Measurements from ENCODE around the gene NFE2.
"Not testable (repeated sequence)": the region's sequence is repeated elsewhere in the genome, so short reads cannot be mapped to it uniquely, and the experiment has no call there.

The NFE2 gene

GRCh38 chr12:54321363-54321762 lies 20.5 kb upstream of the NFE2 start:
- Histone ChIP-seq H2BK5ac (ENCODE audit: low read length) (no peak overlapping the region), H3K4me1 (ENCODE audit: control insufficient read depth, low read depth, low read length) (no peaks in the 10 kb centered on the region), H3K4ac (ENCODE audit: low read depth, low read length) (no peak overlapping the region), H4K8ac (ENCODE audit: low read depth, low read length) (no peak overlapping the region), H3K9ac (ENCODE audit: low read length) (no peak overlapping the region), H2BK15ac (replicated peaks; ENCODE audit: low read depth) (no peak overlapping the region), H3K36me3 (ENCODE audit: control insufficient read depth, insufficient read depth, low read length) (no peaks in the 10 kb centered on the region), H3K79me1 (ENCODE audit: low read length) (no peaks in the 10 kb centered on the region), H2AK5ac (ENCODE audit: low read length) (no peak overlapping the region), H3K18ac (ENCODE audit: low read length) (no peak overlapping the region), H2BK120ac (ENCODE audit: low read depth, low read length) (no peak overlapping the region), H3K56ac (ENCODE audit: low read length) (no peak overlapping the region), H3K27me3 (ENCODE audit: insufficient read depth, low read length, poor library complexity) (no peaks in the 10 kb centered on the region), H3K4me3 (ENCODE audit: low read length) (no peak overlapping the region), H3K4me2 (ENCODE audit: low read length) (no peak overlapping the region), H3K23ac (ENCODE audit: low read length) (no peak overlapping the region), H3K79me2 (ENCODE audit: control insufficient read depth, insufficient read depth, low read length) (peaks cover 3% of the 10 kb centered on the region), H4K5ac (ENCODE audit: low read length) (no peak overlapping the region), H3K27ac (ENCODE audit: low read depth, low read length) (no peak overlapping the region)
- no CpG with 5 or more reads among the region's 5 CpGs for WGBS (ENCODE audit: extremely low coverage, insufficient coverage, low lambda C conversion rate)
- no peak for DNase-seq

DNA sequence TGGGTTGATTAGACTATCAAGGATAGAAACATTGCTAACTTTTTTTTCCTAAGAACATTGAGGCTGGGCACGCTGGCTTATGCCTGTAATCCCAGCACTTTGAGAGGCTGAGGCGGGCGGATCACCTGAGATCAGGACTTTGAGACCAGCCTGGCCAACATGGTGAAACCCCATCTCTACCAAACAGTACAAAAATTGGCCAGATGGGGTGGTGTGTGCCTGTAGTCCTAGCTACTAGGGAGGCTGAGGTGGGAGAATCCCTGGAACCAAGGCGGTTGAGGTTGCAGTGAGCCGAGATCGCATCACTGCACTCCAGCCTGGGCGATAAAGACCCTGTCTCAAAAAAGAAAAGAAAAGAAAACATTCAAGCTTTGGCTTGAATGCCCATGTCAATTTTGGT lies 11.5 kb upstream of the NFE2 start:
- no CpG with 5 or more reads among the region's 7 CpGs for WGBS (ENCODE audit: extremely low coverage, insufficient coverage, low lambda C conversion rate)

DNA sequence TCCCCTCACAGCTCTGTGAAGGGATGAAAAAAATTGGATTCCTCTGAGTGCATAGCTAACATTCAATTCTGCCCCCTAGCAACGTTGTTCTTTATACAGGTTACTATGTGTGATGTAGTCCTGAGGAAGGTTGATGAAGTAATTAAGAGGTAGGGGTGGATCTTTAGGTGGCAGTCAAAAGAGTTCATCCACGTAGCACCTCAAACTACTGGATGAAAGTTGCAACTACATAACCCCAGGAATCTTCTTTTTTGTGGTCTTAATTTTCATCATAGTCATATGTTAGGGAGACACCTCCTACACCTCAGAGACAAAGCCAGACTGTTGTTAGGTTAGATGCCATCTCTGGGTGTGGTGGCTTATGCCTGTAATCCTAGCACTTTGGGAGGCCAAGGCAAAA lies 10.2 kb upstream of the NFE2 start:
- Histone ChIP-seq H3K79me2 (ENCODE audit: control insufficient read depth, insufficient read depth, low read length) (no peaks in the 10 kb centered on the region), H3K18ac (ENCODE audit: low read length) (no peak overlapping the region), H3K79me1 (ENCODE audit: low read length) (no peaks in the 10 kb centered on the region), H2BK120ac (ENCODE audit: low read depth, low read length) (no peak overlapping the region), H3K56ac (ENCODE audit: low read length) (no peak overlapping the region), H2BK15ac (replicated peaks; ENCODE audit: low read depth) (no peak overlapping the region), H3K4me2 (ENCODE audit: low read length) (no peak overlapping the region), H2BK5ac (ENCODE audit: low read length) (no peak overlapping the region), H3K36me3 (ENCODE audit: control insufficient read depth, insufficient read depth, low read length) (no peaks in the 10 kb centered on the region), H3K4me1 (ENCODE audit: control insufficient read depth, low read depth, low read length) (no peaks in the 10 kb centered on the region), H3K27me3 (ENCODE audit: insufficient read depth, low read length, poor library complexity) (no peaks in the 10 kb centered on the region), H4K5ac (ENCODE audit: low read length) (no peak overlapping the region), H3K23ac (ENCODE audit: low read length) (no peak overlapping the region), H4K8ac (ENCODE audit: low read depth, low read length) (no peak overlapping the region), H3K4ac (ENCODE audit: low read depth, low read length) (no peak overlapping the region), H3K27ac (ENCODE audit: low read depth, low read length) (no peak overlapping the region), H2AK5ac (ENCODE audit: low read length) (no peak overlapping the region), H3K9ac (ENCODE audit: low read length) (no peak overlapping the region), H3K4me3 (ENCODE audit: low read length) (no peak overlapping the region)
- no CpG with 5 or more reads among the region's 2 CpGs for WGBS (ENCODE audit: extremely low coverage, insufficient coverage, low lambda C conversion rate)
- no peak for DNase-seq

More for the DNA sequence above, 11.5 kb upstream of the NFE2 start:
- not testable (repeated sequence) for H4K5ac ChIP-seq (ENCODE audit: low read length); H2BK5ac ChIP-seq (ENCODE audit: low read length); H2BK15ac ChIP-seq (replicated peaks; ENCODE audit: low read depth); H3K18ac ChIP-seq (ENCODE audit: low read length); H3K79me2 ChIP-seq (ENCODE audit: control insufficient read depth, insufficient read depth, low read length); H3K36me3 ChIP-seq (ENCODE audit: control insufficient read depth, insufficient read depth, low read length); DNase-seq; H2AK5ac ChIP-seq (ENCODE audit: low read length); H2BK120ac ChIP-seq (ENCODE audit: low read depth, low read length); H3K27me3 ChIP-seq (ENCODE audit: insufficient read depth, low read length, poor library complexity); H4K8ac ChIP-seq (ENCODE audit: low read depth, low read length); H3K4ac ChIP-seq (ENCODE audit: low read depth, low read length); H3K23ac ChIP-seq (ENCODE audit: low read length); H3K27ac ChIP-seq (ENCODE audit: low read depth, low read length); H3K4me1 ChIP-seq (ENCODE audit: control insufficient read depth, low read depth, low read length); H3K4me2 ChIP-seq (ENCODE audit: low read length); H3K4me3 ChIP-seq (ENCODE audit: low read length); H3K79me1 ChIP-seq (ENCODE audit: low read length); H3K9ac ChIP-seq (ENCODE audit: low read length); H3K56ac ChIP-seq (ENCODE audit: low read length)

GRCh38 chr12:54306925-54307741 lies 6.3 kb upstream of the NFE2 start:
- no peak overlapping the region for H3K4me3 ChIP-seq (ENCODE audit: low read length)
- no peak for DNase-seq
- no peaks in the 10 kb centered on the region for H3K36me3 ChIP-seq (ENCODE audit: control insufficient read depth, insufficient read depth, low read length)
- H3K56ac ChIP-seq (ENCODE audit: low read length): peak overlapping the region; percentile 42
- H2AK5ac ChIP-seq (ENCODE audit: low read length): no peak overlapping the region
- no peak overlapping the region for H3K18ac ChIP-seq (ENCODE audit: low read length)
- H3K27ac ChIP-seq (ENCODE audit: low read depth, low read length): no peak overlapping the region
- H3K79me2 ChIP-seq (ENCODE audit: control insufficient read depth, insufficient read depth, low read length): no peaks in the 10 kb centered on the region
- peaks cover 4% of the 10 kb centered on the region for H3K4me1 ChIP-seq (ENCODE audit: control insufficient read depth, low read depth, low read length)
- H3K4me2 ChIP-seq (ENCODE audit: low read length): no peak overlapping the region
- no peak overlapping the region for H3K9ac ChIP-seq (ENCODE audit: low read length)
- H4K8ac ChIP-seq (ENCODE audit: low read depth, low read length): no peak overlapping the region
- no peak overlapping the region for H2BK5ac ChIP-seq (ENCODE audit: low read length)
- H2BK120ac ChIP-seq (ENCODE audit: low read depth, low read length): no peak overlapping the region
- no CpG with 5 or more reads among the region's 8 CpGs for WGBS (ENCODE audit: extremely low coverage, insufficient coverage, low lambda C conversion rate)
- H4K5ac ChIP-seq (ENCODE audit: low read length): no peak overlapping the region
- H3K27me3 ChIP-seq (ENCODE audit: insufficient read depth, low read length, poor library complexity): no peaks in the 10 kb centered on the region
- H3K23ac ChIP-seq (ENCODE audit: low read length): no peak overlapping the region
- no peak overlapping the region for H2BK15ac ChIP-seq (replicated peaks; ENCODE audit: low read depth)
- H3K79me1 ChIP-seq (ENCODE audit: low read length): no peaks in the 10 kb centered on the region
- H3K4ac ChIP-seq (ENCODE audit: low read depth, low read length): no peak overlapping the region

DNA sequence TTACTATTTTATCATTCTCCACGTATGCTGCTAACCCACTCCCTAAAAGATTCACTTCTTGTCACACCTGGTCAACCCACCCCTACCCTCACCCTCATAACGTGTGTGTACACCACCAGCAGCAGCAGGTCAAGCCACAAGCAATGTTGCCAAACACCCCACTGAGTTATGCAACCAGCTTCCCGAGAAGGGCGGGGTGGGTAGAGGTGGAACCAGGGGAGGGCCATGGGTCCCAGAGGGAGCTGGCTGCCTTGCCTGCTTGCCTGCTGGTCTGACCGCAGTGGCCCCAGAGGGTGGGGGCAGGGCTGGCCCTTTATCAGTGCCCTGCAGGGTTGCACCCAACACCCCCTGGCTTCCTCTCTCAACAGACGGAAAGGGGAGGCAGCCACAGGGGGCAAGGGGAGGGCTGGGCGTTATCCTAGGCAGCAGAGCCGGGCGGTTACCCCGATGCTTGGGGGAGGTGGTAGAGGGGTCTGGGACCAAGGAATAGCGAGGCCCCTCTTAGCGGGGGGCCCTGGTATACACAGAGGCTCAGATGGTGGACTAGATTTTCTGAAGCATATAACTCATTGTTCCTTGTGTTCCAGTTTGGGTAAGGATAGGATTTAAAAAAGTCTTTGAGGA lies 3.5 kb upstream of the NFE2 start:
- no peak overlapping the region for H2BK15ac ChIP-seq (replicated peaks; ENCODE audit: low read depth)
- H3K23ac ChIP-seq (ENCODE audit: low read length): no peak overlapping the region
- no peak overlapping the region for H2BK5ac ChIP-seq (ENCODE audit: low read length)
- H3K27ac ChIP-seq (ENCODE audit: low read depth, low read length): no peak overlapping the region
- no peaks in the 10 kb centered on the region for H3K27me3 ChIP-seq (ENCODE audit: insufficient read depth, low read length, poor library complexity)
- peaks cover 17% of the 10 kb centered on the region for H3K4me1 ChIP-seq (ENCODE audit: control insufficient read depth, low read depth, low read length)
- H3K4me2 ChIP-seq (ENCODE audit: low read length): no peak overlapping the region
- DNase-seq: no peak
- H4K8ac ChIP-seq (ENCODE audit: low read depth, low read length): no peak overlapping the region
- H2AK5ac ChIP-seq (ENCODE audit: low read length): no peak overlapping the region
- no peaks in the 10 kb centered on the region for H3K79me2 ChIP-seq (ENCODE audit: control insufficient read depth, insufficient read depth, low read length)
- H3K18ac ChIP-seq (ENCODE audit: low read length): no peak overlapping the region
- no peak overlapping the region for H3K4me3 ChIP-seq (ENCODE audit: low read length)
- peak overlapping the region; percentile 26 for H3K9ac ChIP-seq (ENCODE audit: low read length)
- no peaks in the 10 kb centered on the region for H3K36me3 ChIP-seq (ENCODE audit: control insufficient read depth, insufficient read depth, low read length)
- WGBS (ENCODE audit: extremely low coverage, insufficient coverage, low lambda C conversion rate): no CpG with 5 or more reads among the region's 12 CpGs
- no peak overlapping the region for H2BK120ac ChIP-seq (ENCODE audit: low read depth, low read length)
- H4K5ac ChIP-seq (ENCODE audit: low read length): no peak overlapping the region
- H3K56ac ChIP-seq (ENCODE audit: low read length): peak overlapping the region; percentile 51
- no peaks in the 10 kb centered on the region for H3K79me1 ChIP-seq (ENCODE audit: low read length)
- H3K4ac ChIP-seq (ENCODE audit: low read depth, low read length): no peak overlapping the region

All from mesendoderm (in vitro differentiated cells).